HepG2 (cell line): ENCODE measurements around the gene PAPPA.

ENCODE experiments used
- FOXM1 ChIP-seq: sonication (generic); formaldehyde crosslinking; IDR thresholded peaks from 2 replicates; pipeline ENCODE4 v1.5.0; 2020; ENCODE audit warnings: missing genetic modification reagents
- KDM6A ChIP-seq: IDR thresholded peaks from 2 replicates; pipeline ENCODE4 v1.6.1; 2016; ENCODE audit warnings: low read depth
- KLF6 ChIP-seq: IDR thresholded peaks from 2 replicates; pipeline ENCODE4 v1.8.0; 2016; ENCODE audit warnings: missing biosample characterization, missing genetic modification reagents
- NFATC3 ChIP-seq: sonication (generic); formaldehyde crosslinking; IDR thresholded peaks from 2 replicates; pipeline ENCODE4 v1.5.1; 2020; ENCODE audit warnings: mild to moderate bottlenecking, missing genetic modification reagents
- NR1H2 ChIP-seq: sonication (generic); formaldehyde crosslinking; IDR thresholded peaks from 2 replicates; pipeline ENCODE4 v1.8.1; 2022; ENCODE audit warnings: low read depth, missing genetic modification reagents, borderline replicate concordance
- SMC3 ChIP-seq: IDR thresholded peaks from 2 replicates; pipeline ENCODE4 v1.6.1; 2011; ENCODE audit warnings: low read length, improper control_type of control experiment
- SMYD3 ChIP-seq: sonication (generic); formaldehyde crosslinking; IDR thresholded peaks from 2 replicates; pipeline ENCODE4 v1.8.1; 2023; ENCODE audit warnings: mild to moderate bottlenecking, missing genetic modification reagents
- TF ChIP-seq, protein P1 (sequence below): sonication (generic); formaldehyde crosslinking; IDR thresholded peaks from 2 replicates; pipeline ENCODE4 v1.5.0; 2020; ENCODE audit warnings: mild to moderate bottlenecking, missing genetic modification reagents, moderate library complexity
- TF ChIP-seq, protein P2 (sequence below), 2 experiments: sonication (generic) in 1 of 2; formaldehyde crosslinking in 1 of 2; IDR thresholded peaks; 2 replicates each; pipeline versions ENCODE4 v1.5.1 to v1.6.1; 2011 to 2020; ENCODE audit warnings: borderline replicate concordance in 1 of 2, low read depth in 1 of 2, low read length in 1 of 2, mild to moderate bottlenecking in 1 of 2, missing genetic modification reagents in 1 of 2, moderate library complexity in 1 of 2
- TF ChIP-seq, protein P3 (sequence below): IDR thresholded peaks from 2 replicates; pipeline ENCODE4 v1.6.1; 2018; ENCODE audit warnings: missing genetic modification reagents, mild to moderate bottlenecking, missing compliant biosample characterization
- TF ChIP-seq, protein P4 (sequence below): sonication (generic); formaldehyde crosslinking; IDR thresholded peaks from 2 replicates; pipeline ENCODE4 v1.4.0; 2020; ENCODE audit warnings: missing genetic modification reagents
- TF ChIP-seq, protein P5 (sequence below): sonication (generic); formaldehyde crosslinking; IDR thresholded peaks from 2 replicates; pipeline ENCODE4 v1.4.0; 2020; ENCODE audit warnings: missing genetic modification reagents
- TF ChIP-seq, protein P6 (sequence below): sonication (generic); formaldehyde crosslinking; IDR thresholded peaks from 2 replicates; pipeline ENCODE4 v1.8.1; 2023; ENCODE audit warnings: missing genetic modification reagents, inconsistent platforms, borderline replicate concordance

DNA sequence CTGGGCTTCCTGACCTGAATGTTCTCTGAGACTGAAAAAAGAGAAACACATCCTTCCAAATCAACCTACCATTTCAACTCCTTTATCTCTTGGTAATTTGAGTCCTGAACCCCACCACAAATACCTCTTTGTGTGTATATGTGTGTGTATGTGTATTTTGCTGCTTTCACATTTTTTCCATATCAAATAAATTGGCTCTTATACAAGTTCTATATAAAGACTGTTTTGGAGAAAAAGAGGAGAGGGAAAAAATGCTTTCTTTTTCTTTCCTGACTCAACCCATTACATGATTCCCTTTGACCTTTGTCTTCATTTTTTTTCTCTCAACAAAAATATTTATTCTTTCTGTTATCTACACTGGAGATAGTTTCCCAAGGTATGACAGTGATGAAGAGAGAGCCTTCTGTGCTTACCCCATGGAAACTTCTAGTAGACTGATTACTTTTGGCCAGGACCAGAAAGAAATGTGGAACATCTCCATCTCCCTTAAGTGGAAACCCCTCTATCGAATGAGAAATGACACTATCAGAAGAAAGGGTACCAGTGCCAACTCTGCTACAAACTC, 85.3 kb downstream of the PAPPA start:
- no peak for TF ChIP-seq NFATC3 (CRISPR knock-in tag)
- no peak for TF ChIP-seq SMC3
- TF ChIP-seq, protein P1, sequence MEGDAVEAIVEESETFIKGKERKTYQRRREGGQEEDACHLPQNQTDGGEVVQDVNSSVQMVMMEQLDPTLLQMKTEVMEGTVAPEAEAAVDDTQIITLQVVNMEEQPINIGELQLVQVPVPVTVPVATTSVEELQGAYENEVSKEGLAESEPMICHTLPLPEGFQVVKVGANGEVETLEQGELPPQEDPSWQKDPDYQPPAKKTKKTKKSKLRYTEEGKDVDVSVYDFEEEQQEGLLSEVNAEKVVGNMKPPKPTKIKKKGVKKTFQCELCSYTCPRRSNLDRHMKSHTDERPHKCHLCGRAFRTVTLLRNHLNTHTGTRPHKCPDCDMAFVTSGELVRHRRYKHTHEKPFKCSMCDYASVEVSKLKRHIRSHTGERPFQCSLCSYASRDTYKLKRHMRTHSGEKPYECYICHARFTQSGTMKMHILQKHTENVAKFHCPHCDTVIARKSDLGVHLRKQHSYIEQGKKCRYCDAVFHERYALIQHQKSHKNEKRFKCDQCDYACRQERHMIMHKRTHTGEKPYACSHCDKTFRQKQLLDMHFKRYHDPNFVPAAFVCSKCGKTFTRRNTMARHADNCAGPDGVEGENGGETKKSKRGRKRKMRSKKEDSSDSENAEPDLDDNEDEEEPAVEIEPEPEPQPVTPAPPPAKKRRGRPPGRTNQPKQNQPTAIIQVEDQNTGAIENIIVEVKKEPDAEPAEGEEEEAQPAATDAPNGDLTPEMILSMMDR (CRISPR knock-in tag), result no peak
- TF ChIP-seq SMYD3 (CRISPR knock-in tag), result no peak
- no peak for TF ChIP-seq KLF6 (CRISPR knock-in tag)
- TF ChIP-seq, protein P2, sequence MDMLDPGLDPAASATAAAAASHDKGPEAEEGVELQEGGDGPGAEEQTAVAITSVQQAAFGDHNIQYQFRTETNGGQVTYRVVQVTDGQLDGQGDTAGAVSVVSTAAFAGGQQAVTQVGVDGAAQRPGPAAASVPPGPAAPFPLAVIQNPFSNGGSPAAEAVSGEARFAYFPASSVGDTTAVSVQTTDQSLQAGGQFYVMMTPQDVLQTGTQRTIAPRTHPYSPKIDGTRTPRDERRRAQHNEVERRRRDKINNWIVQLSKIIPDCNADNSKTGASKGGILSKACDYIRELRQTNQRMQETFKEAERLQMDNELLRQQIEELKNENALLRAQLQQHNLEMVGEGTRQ (IDR thresholded peaks at IDR 0.05; ENCODE audit: low read depth, low read length), result no peak
- TF ChIP-seq, protein P2 (CRISPR knock-in tag; IDR thresholded peaks at IDR 0.05; ENCODE audit: borderline replicate concordance), result no peak
- no peak for TF ChIP-seq FOXM1 (CRISPR knock-in tag)
- TF ChIP-seq, protein P3, sequence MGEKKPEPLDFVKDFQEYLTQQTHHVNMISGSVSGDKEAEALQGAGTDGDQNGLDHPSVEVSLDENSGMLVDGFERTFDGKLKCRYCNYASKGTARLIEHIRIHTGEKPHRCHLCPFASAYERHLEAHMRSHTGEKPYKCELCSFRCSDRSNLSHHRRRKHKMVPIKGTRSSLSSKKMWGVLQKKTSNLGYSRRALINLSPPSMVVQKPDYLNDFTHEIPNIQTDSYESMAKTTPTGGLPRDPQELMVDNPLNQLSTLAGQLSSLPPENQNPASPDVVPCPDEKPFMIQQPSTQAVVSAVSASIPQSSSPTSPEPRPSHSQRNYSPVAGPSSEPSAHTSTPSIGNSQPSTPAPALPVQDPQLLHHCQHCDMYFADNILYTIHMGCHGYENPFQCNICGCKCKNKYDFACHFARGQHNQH (CRISPR knock-in tag), result no peak
- TF ChIP-seq NR1H2 (CRISPR knock-in tag), result no peak
- TF ChIP-seq, protein P4, sequence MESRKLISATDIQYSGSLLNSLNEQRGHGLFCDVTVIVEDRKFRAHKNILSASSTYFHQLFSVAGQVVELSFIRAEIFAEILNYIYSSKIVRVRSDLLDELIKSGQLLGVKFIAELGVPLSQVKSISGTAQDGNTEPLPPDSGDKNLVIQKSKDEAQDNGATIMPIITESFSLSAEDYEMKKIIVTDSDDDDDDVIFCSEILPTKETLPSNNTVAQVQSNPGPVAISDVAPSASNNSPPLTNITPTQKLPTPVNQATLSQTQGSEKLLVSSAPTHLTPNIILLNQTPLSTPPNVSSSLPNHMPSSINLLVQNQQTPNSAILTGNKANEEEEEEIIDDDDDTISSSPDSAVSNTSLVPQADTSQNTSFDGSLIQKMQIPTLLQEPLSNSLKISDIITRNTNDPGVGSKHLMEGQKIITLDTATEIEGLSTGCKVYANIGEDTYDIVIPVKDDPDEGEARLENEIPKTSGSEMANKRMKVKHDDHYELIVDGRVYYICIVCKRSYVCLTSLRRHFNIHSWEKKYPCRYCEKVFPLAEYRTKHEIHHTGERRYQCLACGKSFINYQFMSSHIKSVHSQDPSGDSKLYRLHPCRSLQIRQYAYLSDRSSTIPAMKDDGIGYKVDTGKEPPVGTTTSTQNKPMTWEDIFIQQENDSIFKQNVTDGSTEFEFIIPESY (CRISPR knock-in tag), result no peak
- TF ChIP-seq KDM6A (CRISPR knock-in tag), result no peak
- TF ChIP-seq, protein P5, sequence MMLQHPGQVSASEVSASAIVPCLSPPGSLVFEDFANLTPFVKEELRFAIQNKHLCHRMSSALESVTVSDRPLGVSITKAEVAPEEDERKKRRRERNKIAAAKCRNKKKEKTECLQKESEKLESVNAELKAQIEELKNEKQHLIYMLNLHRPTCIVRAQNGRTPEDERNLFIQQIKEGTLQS (CRISPR knock-in tag), result no peak
- TF ChIP-seq, protein P6, sequence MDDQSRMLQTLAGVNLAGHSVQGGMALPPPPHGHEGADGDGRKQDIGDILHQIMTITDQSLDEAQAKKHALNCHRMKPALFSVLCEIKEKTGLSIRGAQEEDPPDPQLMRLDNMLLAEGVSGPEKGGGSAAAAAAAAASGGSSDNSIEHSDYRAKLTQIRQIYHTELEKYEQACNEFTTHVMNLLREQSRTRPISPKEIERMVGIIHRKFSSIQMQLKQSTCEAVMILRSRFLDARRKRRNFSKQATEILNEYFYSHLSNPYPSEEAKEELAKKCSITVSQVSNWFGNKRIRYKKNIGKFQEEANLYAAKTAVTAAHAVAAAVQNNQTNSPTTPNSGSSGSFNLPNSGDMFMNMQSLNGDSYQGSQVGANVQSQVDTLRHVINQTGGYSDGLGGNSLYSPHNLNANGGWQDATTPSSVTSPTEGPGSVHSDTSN, result no peak
